Measurements from ENCODE around the gene HAGH.

Gene HAGH

DNA sequence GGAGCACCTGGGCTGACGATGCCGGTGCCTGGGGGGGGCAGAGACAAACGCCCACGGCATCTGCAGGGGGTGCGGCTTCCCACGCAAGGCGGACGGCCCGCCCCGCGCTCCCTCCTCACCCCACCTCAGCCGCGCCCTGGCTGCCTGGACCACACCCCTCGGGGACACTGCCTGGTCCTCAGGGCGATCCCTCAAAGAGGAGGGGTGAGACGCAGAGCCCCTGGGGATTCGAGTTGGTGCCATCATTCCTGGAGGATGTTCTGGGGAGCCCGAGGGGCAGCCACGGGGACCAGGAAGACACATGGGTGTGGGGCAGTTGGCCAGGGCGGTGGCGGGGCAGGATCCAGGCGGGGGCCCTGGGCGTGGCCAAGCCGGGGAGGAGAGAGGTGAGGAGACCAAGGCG, 37.0 kb downstream of the HAGH start:
- no peaks in the 10 kb centered on the region for H3K4me1 ChIP-seq (ENCODE audit: insufficient read depth, low read length)
- H3K4me3 ChIP-seq (ENCODE audit: low read length), result no peak overlapping the region
- H3K9ac ChIP-seq (ENCODE audit: low read depth, low read length), result no peak overlapping the region
- H3K27ac ChIP-seq (ENCODE audit: low read length), result no peak overlapping the region
- no peaks in the 10 kb centered on the region for H3K9me3 ChIP-seq (ENCODE audit: insufficient read depth, low read depth, low read length)
- no peaks in the 10 kb centered on the region for H3K27me3 ChIP-seq (ENCODE audit: insufficient read depth, low read length)
- H3K36me3 ChIP-seq (ENCODE audit: insufficient read depth, low read depth, low read length), result peaks cover 7% of the 10 kb centered on the region; the same call in 1 of the 2 replicates

DNA sequence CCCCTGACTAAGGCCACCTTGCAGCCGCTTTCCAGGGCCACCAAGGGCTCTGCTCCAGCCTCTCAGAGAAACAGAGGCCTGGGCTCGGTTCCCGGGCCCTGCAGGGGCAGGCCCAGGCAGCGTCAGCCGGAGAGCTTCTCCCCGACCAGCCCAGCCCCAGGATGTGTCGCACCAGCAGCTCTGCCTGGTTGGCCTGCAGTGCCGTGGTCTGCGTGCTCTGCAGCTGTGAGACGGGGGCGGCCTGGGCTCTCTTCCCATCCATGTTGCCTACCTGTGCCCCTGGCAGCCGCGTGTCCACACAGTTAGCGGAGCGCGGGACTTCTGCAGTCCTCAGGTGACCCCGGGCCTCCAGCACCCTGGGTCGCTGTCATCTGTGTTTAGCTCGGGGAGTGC, 37.9 kb downstream of the HAGH start:
- Histone ChIP-seq H3K9me3 (ENCODE audit: insufficient read depth, low read depth, low read length) (no peaks in the 10 kb centered on the region), H3K27me3 (ENCODE audit: insufficient read depth, low read length) (no peaks in the 10 kb centered on the region), H3K4me1 (ENCODE audit: insufficient read depth, low read length) (peaks cover 4% of the 10 kb centered on the region; the same call in 1 of the 2 replicates), H3K27ac (ENCODE audit: low read length) (no peak overlapping the region), H3K36me3 (ENCODE audit: insufficient read depth, low read depth, low read length) (peaks cover 7% of the 10 kb centered on the region; the same call in 1 of the 2 replicates), H3K9ac (ENCODE audit: low read depth, low read length) (no peak overlapping the region), H3K4me3 (ENCODE audit: low read length) (no peak overlapping the region)

DNA sequence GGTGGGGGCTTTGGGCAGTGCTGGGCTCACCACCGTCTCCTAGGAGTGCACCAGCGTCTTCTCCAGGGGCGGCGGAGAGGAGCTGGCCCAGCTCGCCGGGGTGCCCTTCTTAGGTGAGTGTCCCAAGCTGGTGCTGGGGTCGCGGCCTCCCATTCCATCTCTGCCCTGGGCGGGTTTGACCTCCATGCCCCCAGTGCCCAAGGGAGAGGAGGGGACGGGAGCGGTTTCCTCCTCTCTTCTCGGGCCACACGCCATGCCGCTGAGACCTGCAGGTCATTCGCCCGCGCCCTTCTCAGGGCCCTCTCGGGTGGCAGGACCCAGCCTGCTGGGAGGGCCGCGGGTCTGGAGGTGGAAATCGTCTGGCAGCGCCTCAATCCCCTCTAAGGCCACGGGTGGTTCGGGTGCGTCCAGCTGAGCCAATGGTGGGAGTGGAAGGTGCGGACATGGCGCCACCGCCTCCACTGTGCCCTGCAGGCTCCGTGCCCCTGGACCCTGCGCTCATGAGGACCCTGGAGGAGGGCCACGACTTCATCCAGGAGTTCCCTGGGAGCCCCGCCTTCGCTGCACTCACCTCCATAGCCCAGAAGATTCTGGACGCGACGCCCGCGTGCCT, 38.4 kb downstream of the HAGH start:
- peaks cover 4% of the 10 kb centered on the region; the same call in 1 of the 2 replicates for H3K4me1 ChIP-seq (ENCODE audit: insufficient read depth, low read length)
- no peak overlapping the region for H3K27ac ChIP-seq (ENCODE audit: low read length)
- H3K27me3 ChIP-seq (ENCODE audit: insufficient read depth, low read length), result no peaks in the 10 kb centered on the region
- H3K9me3 ChIP-seq (ENCODE audit: insufficient read depth, low read depth, low read length), result no peaks in the 10 kb centered on the region
- no peak overlapping the region for H3K9ac ChIP-seq (ENCODE audit: low read depth, low read length)
- no peak overlapping the region for H3K4me3 ChIP-seq (ENCODE audit: low read length)
- H3K36me3 ChIP-seq (ENCODE audit: insufficient read depth, low read depth, low read length), result peaks cover 7% of the 10 kb centered on the region; the same call in 1 of the 2 replicates

DNA sequence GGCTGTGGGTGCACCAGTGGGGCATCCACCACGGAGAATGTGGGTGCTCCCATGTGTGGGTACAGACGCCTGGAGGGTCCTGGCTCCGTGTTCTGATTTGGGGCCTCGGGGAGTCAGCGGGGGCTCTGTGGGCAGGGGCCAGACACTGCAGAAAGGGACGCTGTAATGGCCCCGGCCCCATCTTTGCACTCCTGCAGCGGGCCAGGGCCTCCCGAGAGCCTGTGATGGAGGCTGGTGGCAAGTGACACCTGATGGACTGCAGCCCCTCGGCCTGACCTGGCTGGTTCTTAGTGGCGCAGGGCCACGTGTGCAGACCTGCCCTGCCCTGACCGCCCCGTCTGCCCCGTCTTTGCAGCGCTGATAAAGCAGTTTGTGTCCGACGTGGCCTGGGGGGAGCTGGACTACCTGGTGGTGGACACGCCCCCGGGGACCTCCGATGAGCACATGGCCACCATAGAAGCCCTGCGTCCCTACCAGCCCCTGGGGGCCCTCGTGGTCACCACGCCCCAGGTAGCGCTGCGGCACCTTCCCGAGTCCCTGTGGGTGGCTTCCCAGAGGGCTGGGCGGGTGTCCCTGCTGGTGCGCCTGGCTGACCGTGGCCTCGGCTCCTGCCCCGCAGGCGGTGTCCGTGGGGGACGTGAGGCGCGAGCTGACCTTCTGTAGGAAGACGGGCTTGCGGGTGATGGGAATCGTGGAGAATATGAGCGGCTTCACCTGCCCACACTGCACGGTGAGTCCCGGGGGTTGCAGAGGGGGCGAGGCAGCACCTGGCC, 39.1 kb downstream of the HAGH start:
- Histone ChIP-seq H3K27me3 (ENCODE audit: insufficient read depth, low read length) (no peaks in the 10 kb centered on the region), H3K4me1 (ENCODE audit: insufficient read depth, low read length) (peaks cover 4% of the 10 kb centered on the region; the same call in 1 of the 2 replicates), H3K27ac (ENCODE audit: low read length) (no peak overlapping the region), H3K4me3 (ENCODE audit: low read length) (no peak overlapping the region), H3K9me3 (ENCODE audit: insufficient read depth, low read depth, low read length) (no peaks in the 10 kb centered on the region), H3K9ac (ENCODE audit: low read depth, low read length) (no peak overlapping the region), H3K36me3 (ENCODE audit: insufficient read depth, low read depth, low read length) (peaks cover 7% of the 10 kb centered on the region; the same call in 1 of the 2 replicates)

DNA sequence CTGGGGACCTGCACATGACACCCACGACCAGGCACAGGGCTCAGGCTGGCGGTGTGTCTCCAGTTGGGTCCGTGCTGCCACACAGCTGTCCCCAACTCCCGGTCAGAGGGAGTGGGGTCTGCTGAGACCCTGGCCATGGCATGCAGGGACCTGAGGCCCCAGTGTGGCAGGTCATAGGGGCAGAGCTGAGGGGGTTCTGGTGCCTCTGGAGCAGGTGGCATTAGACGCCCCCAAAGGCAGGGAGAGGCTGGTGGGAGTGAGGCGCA, 39.6 kb downstream of the HAGH start:
- Histone ChIP-seq H3K4me3 (ENCODE audit: low read length) (no peak overlapping the region), H3K27me3 (ENCODE audit: insufficient read depth, low read length) (no peaks in the 10 kb centered on the region), H3K9ac (ENCODE audit: low read depth, low read length) (no peak overlapping the region), H3K9me3 (ENCODE audit: insufficient read depth, low read depth, low read length) (no peaks in the 10 kb centered on the region), H3K27ac (ENCODE audit: low read length) (no peak overlapping the region), H3K4me1 (ENCODE audit: insufficient read depth, low read length) (peaks cover 4% of the 10 kb centered on the region; the same call in 1 of the 2 replicates), H3K36me3 (ENCODE audit: insufficient read depth, low read depth, low read length) (peaks cover 7% of the 10 kb centered on the region; the same call in 1 of the 2 replicates)

DNA sequence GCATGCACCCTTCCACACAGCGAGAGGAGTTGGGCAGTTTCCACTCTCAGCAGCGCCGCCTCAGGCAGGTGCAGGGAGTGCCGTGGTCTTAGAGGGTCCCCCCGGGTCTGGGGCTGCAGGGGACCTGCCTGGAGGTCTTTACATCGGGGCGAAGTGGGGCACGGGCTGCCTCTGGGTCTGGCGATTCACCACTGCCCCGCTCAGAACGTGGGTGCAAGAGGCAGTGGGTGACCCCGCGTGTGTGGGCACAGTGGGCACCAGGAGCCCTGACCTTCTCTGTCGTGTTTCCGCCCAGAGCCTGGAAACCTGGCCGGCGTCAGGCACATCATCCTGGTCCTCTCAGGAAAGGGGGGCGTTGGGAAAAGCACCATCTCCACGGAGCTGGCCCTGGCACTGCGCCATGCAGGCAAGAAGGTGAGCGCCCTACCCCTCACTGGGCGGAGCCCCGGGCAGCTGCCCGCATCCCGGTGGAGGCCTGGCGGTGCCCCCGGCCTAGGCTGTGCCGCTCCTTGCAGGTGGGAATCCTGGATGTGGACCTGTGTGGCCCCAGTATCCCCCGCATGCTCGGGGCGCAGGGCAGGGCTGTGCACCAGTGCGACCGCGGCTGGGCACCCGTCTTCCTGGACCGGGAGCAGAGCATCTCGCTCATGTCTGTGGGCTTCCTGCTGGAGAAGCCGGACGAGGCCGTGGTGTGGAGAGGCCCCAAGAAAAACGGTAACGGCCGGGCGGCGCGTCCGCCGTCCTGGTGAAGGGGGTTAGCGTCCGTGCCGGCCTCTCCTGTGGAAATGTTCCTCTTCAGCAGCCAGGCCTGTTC, 40.2 kb downstream of the HAGH start:
- peaks cover 7% of the 10 kb centered on the region; the same call in 1 of the 2 replicates for H3K36me3 ChIP-seq (ENCODE audit: insufficient read depth, low read depth, low read length)
- H3K9ac ChIP-seq (ENCODE audit: low read depth, low read length), result no peak overlapping the region

DNA sequence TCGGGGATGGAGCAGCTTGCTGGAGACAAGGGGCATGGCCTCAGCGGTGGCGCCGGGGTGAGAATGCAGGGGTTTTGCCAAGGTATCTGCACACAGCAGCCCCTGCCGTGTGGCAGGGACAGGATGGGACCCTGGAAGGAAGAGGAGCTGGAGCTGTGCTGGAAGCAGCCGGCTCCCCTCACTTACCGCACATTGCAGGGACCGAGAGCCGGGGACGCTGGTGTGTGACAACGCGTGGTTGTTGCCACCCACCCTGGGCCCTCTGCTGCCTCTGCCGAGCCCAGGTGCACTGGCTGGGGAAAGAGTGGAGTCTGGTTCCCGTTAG, 40.8 kb downstream of the HAGH start:
- Histone ChIP-seq H3K9ac (ENCODE audit: low read depth, low read length) (no peak overlapping the region), H3K4me3 (ENCODE audit: low read length) (no peak overlapping the region), H3K4me1 (ENCODE audit: insufficient read depth, low read length) (peaks cover 4% of the 10 kb centered on the region), H3K27me3 (ENCODE audit: insufficient read depth, low read length) (no peaks in the 10 kb centered on the region), H3K9me3 (ENCODE audit: insufficient read depth, low read depth, low read length) (no peaks in the 10 kb centered on the region), H3K27ac (ENCODE audit: low read length) (no peak overlapping the region), H3K36me3 (ENCODE audit: insufficient read depth, low read depth, low read length) (peaks cover 7% of the 10 kb centered on the region; the same call in 1 of the 2 replicates)

More for the DNA sequence above, 40.2 kb downstream of the HAGH start:
- no peak overlapping the region for H3K4me3 ChIP-seq (ENCODE audit: low read length)
- no peak overlapping the region for H3K27ac ChIP-seq (ENCODE audit: low read length)
- H3K9me3 ChIP-seq (ENCODE audit: insufficient read depth, low read depth, low read length), result no peaks in the 10 kb centered on the region
- peaks cover 4% of the 10 kb centered on the region; the same call in 1 of the 2 replicates for H3K4me1 ChIP-seq (ENCODE audit: insufficient read depth, low read length)
- no peaks in the 10 kb centered on the region for H3K27me3 ChIP-seq (ENCODE audit: insufficient read depth, low read length)

DNA sequence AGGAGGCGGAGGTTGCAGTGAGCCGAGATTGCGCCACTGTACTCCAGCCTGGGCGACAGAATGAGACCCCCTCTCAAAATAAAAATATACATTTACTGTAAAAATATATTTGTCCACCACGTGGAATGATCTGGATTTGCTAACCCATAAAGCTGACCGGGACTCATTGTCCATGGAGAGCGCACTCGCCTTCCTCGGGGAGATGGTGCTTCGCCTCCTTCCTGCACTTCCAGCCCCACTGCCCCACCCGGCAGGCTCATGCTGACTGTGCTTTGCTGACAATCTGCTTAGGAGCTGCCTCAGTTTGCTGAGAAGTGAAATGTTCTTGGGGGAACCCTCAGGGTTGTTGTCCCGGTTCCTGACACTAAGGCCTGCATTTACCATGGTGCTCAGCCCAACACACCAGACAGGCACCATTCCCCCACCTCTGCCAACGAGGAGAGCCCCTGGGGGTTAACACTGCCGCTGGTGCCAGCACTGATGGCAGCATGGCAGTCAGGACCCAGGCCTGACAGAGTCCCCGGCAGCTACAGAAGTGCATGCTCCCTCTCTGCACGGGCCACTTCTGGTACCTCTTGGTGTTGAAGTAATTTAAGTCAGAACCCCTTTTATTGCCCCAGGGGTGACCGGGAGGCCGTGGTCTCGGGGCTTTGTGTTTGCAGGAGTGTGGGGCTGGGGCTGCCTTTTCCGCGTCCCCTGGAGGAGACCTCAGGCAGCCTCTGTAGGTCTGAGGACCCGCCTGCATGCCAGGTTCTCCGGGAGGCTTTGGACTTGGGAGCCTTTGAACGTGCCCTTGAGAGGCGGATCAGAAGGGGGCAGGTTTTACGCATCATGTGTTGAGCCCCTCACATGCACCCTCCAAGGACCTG, 41.4 kb downstream of the HAGH start:
- Histone ChIP-seq H3K36me3 (ENCODE audit: insufficient read depth, low read depth, low read length) (peaks cover 7% of the 10 kb centered on the region; the same call in 1 of the 2 replicates), H3K27me3 (ENCODE audit: insufficient read depth, low read length) (no peaks in the 10 kb centered on the region), H3K4me1 (ENCODE audit: insufficient read depth, low read length) (peaks cover 4% of the 10 kb centered on the region), H3K9ac (ENCODE audit: low read depth, low read length) (no peak overlapping the region), H3K9me3 (ENCODE audit: insufficient read depth, low read depth, low read length) (no peaks in the 10 kb centered on the region), H3K4me3 (ENCODE audit: low read length) (no peak overlapping the region), H3K27ac (ENCODE audit: low read length) (no peak overlapping the region)

DNA sequence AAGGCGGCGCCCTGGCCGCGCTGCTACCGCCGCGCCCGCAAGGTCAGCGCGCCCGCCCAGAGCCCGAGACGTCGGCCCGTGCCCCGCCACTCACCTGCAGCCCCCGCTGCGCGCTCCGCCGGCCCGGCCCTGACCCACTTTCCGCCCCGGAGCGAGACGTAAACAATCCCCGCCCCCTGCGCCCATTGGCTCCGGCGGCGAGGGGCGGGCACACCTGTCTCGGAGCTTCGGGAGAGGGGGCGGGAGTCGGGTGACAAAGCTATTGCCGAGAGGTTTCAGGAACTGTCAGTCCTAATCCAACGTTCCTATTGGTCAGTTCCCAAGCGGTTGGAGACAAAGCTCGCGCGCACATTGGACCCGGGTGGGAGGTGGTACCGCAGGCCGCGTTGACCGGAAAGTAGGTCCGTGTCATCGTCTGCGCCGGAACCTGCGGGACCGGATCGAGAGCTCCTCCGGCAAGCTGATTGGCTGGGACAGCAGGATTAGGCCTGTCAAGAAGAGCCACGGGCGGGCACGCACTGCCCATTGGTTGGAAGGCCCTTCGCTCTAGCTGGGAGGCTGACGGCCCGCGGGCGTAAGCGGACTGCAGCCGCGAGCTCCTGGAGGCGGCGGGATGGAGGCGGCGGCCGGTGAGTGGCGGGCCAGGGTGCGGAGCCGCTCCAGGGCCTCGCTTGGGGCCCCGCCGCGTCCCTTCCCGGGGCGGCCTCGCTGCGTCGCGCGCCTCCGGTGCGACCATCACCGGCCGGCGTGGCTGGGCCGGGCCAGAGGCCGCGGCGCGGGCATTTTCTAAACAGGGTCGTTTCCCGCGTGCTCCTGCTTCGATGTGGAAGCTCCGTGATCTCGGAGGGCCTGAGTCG, 44.0 kb downstream of the HAGH start, which contains the start of the genes NUBP2 and SPSB3:
Gene NUBP2 (plus strand): TSS at position 553 of the 857 bp plus-strand sequence. CDS start 61 bp downstream, at position 614.
Gene SPSB3 (minus strand): TSS at position 164 of the 857 bp plus-strand sequence. CDS start 1,088 bp downstream, outside the sequence.
- Histone ChIP-seq H3K9ac (ENCODE audit: low read depth, low read length) (peak within 1 kb of the TSS; percentile 90), H3K36me3 (ENCODE audit: insufficient read depth, low read depth, low read length) (peaks cover 8% of the 10 kb centered on the region; the same call in 1 of the 2 replicates), H3K4me3 (ENCODE audit: low read length) (peak within 1 kb of the TSS; percentile 96), H3K27me3 (ENCODE audit: insufficient read depth, low read length) (no peaks in the 10 kb centered on the region), H3K4me1 (ENCODE audit: insufficient read depth, low read length) (peaks cover 4% of the 10 kb centered on the region), H3K27ac (ENCODE audit: low read length) (no peak within 1 kb of the TSS), H3K9me3 (ENCODE audit: insufficient read depth, low read depth, low read length) (no peaks in the 10 kb centered on the region)

DNA sequence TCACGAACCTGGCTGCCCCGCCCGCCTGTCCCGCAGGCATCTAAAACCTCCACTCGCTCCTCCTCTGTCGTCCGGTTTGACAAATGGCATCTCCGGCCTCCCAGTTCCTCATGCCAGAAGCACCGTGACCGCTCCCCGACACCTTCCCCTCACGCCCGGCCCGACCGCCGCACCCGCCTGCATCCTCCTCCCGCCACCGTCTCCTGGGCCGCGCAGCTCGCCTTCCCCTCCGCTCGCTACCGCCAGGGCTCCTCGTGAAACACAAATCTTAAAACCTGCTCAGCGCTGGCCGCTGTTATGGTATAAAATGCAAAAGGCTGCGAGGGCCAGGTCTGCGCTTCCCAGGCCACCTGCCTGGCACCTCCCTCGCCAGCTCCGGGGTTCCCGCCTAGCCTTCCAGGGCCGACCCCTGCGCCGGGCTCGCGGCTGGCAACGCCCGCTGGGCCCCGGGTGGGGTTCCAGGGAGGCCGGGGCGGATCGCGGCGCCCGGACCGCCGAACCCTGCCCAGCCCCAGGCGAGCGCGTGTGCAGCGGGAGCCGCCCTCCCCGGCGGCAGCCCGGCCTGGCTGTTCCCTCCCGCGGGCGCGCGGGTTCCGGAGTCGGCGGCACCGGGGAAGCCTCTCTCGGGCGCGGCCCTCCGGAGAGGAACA, 44.7 kb downstream of the HAGH start:
- Histone ChIP-seq H3K36me3 (ENCODE audit: insufficient read depth, low read depth, low read length) (peaks cover 14% of the 10 kb centered on the region; the same call in 1 of the 2 replicates), H3K4me1 (ENCODE audit: insufficient read depth, low read length) (peaks cover 4% of the 10 kb centered on the region), H3K27ac (ENCODE audit: low read length) (no peak overlapping the region), H3K27me3 (ENCODE audit: insufficient read depth, low read length) (no peaks in the 10 kb centered on the region), H3K9me3 (ENCODE audit: insufficient read depth, low read depth, low read length) (no peaks in the 10 kb centered on the region), H3K4me3 (ENCODE audit: low read length) (peak overlapping the region; percentile 96), H3K9ac (ENCODE audit: low read depth, low read length) (peak overlapping the region; percentile 73)
